ENCODE measurements around the gene ZMYM4. TPM values are rescaled to one million over a fixed set of nuclear protein-coding genes. Genes with fewer than 3 reads are reported as not detected.

ZMYM4 gene
- polyA plus RNA-seq, 1 donor (not counting 4 experiments of a cell fraction or from before 2014, with no cell fraction given): 24.8 TPM

DNA sequence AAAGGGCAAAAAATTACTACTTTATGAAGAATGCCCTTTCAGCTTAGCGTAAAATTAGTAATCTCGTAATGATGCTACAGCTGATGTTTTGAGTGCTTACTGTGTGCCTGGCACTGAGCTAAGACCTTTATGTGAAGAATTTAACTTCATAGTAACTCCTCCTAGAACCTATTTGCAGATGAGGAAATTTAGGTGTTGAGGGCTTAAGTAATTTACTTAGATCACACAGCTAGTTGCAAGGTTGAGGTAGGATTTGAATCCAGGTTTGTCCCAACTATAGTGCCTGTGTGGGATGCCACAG lies 1.4 kb downstream of the ZMYM4 start:
- TF ChIP-seq EZH2 (IDR thresholded peaks at IDR 0.05; ENCODE audit: low read length): no peak
- TF ChIP-seq CTCF (optimal IDR thresholded peaks at IDR 0.05 in 1 of 3, IDR thresholded peaks at IDR 0.05 in 1 of 3, conservative IDR thresholded peaks at IDR 0.05 in 1 of 3; ENCODE audit: extremely low read depth in 1 of 3, insufficient read depth in 2 of 3, low read length in 3 of 3): no peak
- Histone ChIP-seq H3K36me3 (ENCODE audit: control insufficient read depth in 2 of 2, extremely low read depth in 1 of 2, insufficient read depth in 2 of 2, low read length in 2 of 2) (no peaks in the 10 kb centered on the region), H3K4me1 (ENCODE audit: control insufficient read depth, extremely low read depth, insufficient read depth, low read length) (peaks cover 19% of the 10 kb centered on the region), H3K4me3 (ENCODE audit: control insufficient read depth in 2 of 3, extremely low read depth in 1 of 3, insufficient read depth in 2 of 3, low read depth in 1 of 3, low read length in 3 of 3) (peak overlapping the region; percentile 82 to 92 (median 91)), H3K27me3 (ENCODE audit: control insufficient read depth, extremely low read depth, insufficient read depth, low read length) (no peaks in the 10 kb centered on the region), H2AFZ (ENCODE audit: control insufficient read depth, low read length) (no peak overlapping the region), H4K20me1 (ENCODE audit: control insufficient read depth, extremely low read depth, insufficient read depth, low read length) (no peaks in the 10 kb centered on the region), H3K9me3 (ENCODE audit: control insufficient read depth, low read depth, low read length) (no peaks in the 10 kb centered on the region), H3K27ac (ENCODE audit: control insufficient read depth, insufficient read depth, low read length) (no peak overlapping the region), H3K4me2 (ENCODE audit: control insufficient read depth, extremely low read depth, insufficient read depth, low read depth, low read length) (peak overlapping the region; percentile 95), H3K9ac (ENCODE audit: control insufficient read depth, extremely low read depth, insufficient read depth, low read length) (peak overlapping the region; percentile 82), H3K79me2 (ENCODE audit: control insufficient read depth, insufficient read depth, low read length) (peaks cover 59% of the 10 kb centered on the region), H3K9me1 (ENCODE audit: control insufficient read depth, extremely low read depth, insufficient read depth, low read length) (no peaks in the 10 kb centered on the region)
- DNase-seq (ENCODE audit: low read depth, low spot score): no peak
- FAIRE-seq: no peak
- dilution Hi-C loops (cut with MboI; ENCODE audit: extremely low pct_ligation_motif_present, low sequenced_read_pairs): no loop called here

- no peak overlapping the region for H3K4me2 ChIP-seq (ENCODE audit: control insufficient read depth, extremely low read depth, insufficient read depth, low read depth, low read length)
- no peak overlapping the region for H3K9ac ChIP-seq (ENCODE audit: control insufficient read depth, extremely low read depth, insufficient read depth, low read length)
- no peaks in the 10 kb centered on the region for H3K36me3 ChIP-seq (ENCODE audit: control insufficient read depth in 2 of 2, extremely low read depth in 1 of 2, insufficient read depth in 2 of 2, low read length in 2 of 2)
- H3K79me2 ChIP-seq (ENCODE audit: control insufficient read depth, insufficient read depth, low read length): peaks cover 67% of the 10 kb centered on the region
- H3K27me3 ChIP-seq (ENCODE audit: control insufficient read depth, extremely low read depth, insufficient read depth, low read length): no peaks in the 10 kb centered on the region
- FAIRE-seq (no peak), DNase-seq (ENCODE audit: low read depth, low spot score) (no peak)
- no peaks in the 10 kb centered on the region for H3K9me3 ChIP-seq (ENCODE audit: control insufficient read depth, low read depth, low read length)
- no peak overlapping the region for H3K4me3 ChIP-seq (ENCODE audit: control insufficient read depth in 2 of 3, extremely low read depth in 1 of 3, insufficient read depth in 2 of 3, low read depth in 1 of 3, low read length in 3 of 3)
- H4K20me1 ChIP-seq (ENCODE audit: control insufficient read depth, extremely low read depth, insufficient read depth, low read length): no peaks in the 10 kb centered on the region
- H3K27ac ChIP-seq (ENCODE audit: control insufficient read depth, insufficient read depth, low read length): no peak overlapping the region
- TF ChIP-seq EZH2 (IDR thresholded peaks at IDR 0.05; ENCODE audit: low read length) (no peak), CTCF (optimal IDR thresholded peaks at IDR 0.05 in 1 of 3, IDR thresholded peaks at IDR 0.05 in 1 of 3, conservative IDR thresholded peaks at IDR 0.05 in 1 of 3; ENCODE audit: extremely low read depth in 1 of 3, insufficient read depth in 2 of 3, low read length in 3 of 3) (no peak)
- dilution Hi-C loops (cut with MboI; ENCODE audit: extremely low pct_ligation_motif_present, low sequenced_read_pairs): no loop called here
- H3K4me1 ChIP-seq (ENCODE audit: control insufficient read depth, extremely low read depth, insufficient read depth, low read length): peaks cover 12% of the 10 kb centered on the region
- H3K9me1 ChIP-seq (ENCODE audit: control insufficient read depth, extremely low read depth, insufficient read depth, low read length): no peaks in the 10 kb centered on the region
- no peak overlapping the region for H2AFZ ChIP-seq (ENCODE audit: control insufficient read depth, low read length)
Measured at GRCh38 chr1:35270836-35271235, 2.3 kb downstream of the ZMYM4 start.
